HG03103 (cell line): ENCODE measurements around the gene ABCA5.
"Not testable (repeated sequence)": the region's sequence is repeated elsewhere in the genome, so short reads cannot be mapped to it uniquely, and the experiment has no call there.

Experiments
- ATAC-seq: cut with Tn5 transposase; IDR thresholded peaks from one replicate; pipeline ENCODE4 v1.9.1; 2021; ENCODE audit warnings: low read depth; ENCODE audit not compliant: unreplicated experiment

Gene ABCA5

DNA sequence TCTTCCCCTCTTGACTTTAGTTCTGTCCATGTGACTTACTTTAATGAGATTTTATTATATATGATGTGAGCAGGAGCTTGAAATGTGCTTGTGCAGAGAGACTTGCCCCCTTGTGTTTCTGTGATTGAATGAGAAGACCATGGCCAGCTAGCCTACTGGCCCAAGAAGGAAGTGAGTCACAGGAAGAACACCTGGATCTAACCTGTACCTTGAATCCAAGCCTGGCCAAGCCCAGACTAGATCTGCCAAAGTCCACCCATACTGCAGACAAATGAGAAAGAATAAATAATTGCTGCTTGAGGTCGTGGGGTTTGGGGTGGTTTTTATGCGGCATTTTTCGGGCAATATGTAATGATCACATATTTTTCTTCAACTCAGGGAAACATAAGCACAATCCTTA, 107.9 kb downstream of the ABCA5 start:
- no peak for ATAC-seq

GRCh38 chr17:69213059-69213813, 113.7 kb downstream of the ABCA5 start:
- no peak for ATAC-seq

DNA sequence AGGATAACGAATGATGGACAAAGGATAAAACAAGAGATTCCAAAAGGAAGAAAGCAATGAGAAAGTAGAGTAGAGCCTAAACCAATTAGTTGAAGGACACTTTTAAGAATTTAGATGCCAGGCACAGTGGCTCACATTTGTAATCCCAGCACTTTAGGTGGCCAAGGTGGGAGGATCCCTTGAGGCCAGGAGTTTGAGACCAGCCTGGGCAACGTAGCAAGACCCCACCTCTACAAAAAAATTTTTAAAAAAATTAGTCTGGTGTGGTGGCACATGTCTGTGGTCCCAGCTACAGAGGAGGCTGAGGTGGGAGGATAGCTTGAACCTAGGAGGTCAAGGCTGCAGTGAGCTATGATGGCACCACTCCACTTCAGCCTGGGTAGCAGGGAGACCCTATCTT, 118.3 kb downstream of the ABCA5 start:
- ATAC-seq = no peak

DNA sequence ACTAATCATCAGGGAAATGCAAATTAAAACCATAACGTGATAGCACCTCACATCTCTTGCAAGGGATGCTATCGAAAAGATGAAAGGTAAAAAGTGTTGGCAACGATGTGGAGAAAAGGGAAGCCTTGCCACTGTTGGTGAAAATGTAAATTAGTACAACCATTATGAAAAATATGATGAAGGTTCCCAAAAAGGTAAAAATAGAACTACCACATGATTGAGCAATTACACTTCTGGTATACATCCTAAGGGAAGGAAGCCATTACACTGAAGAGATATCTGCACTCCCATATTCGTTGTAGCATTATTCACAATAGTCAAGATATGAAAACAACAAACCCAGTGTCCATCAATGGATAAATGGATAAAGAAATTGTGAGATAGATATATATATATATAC, 119.8 kb downstream of the ABCA5 start:
- ATAC-seq = no peak

GRCh38 chr17:69198238-69198637, 128.7 kb downstream of the ABCA5 start:
- no peak for ATAC-seq

GRCh38 chr17:69196105-69196653, 130.8 kb downstream of the ABCA5 start:
- ATAC-seq = not testable (repeated sequence)
